OCI-LY1 (cell line): Measurements from ENCODE around the gene LRMDA.

Source experiments
- H2AFZ ChIP-seq: fragments of 200-600 bp; sonication (generic), shearing (Covaris generic); 2 replicates; pipeline ENCODE4 v1.6.0; 2014; ENCODE audit warnings: antibody characterized with exemption, mild to moderate bottlenecking, low read length
- H3F3A ChIP-seq: fragments of 200-600 bp; sonication (generic), shearing (Covaris generic); 2 replicates; pipeline ENCODE4 v1.6.0; 2014; ENCODE audit warnings: mild to moderate bottlenecking, antibody characterized with exemption, low read length, moderate library complexity; ENCODE audit not compliant: insufficient read depth
- H3K27ac ChIP-seq: fragments of 200-600 bp; sonication (generic); 2 replicates; pipeline ENCODE4 v1.5.1; 2014; ENCODE audit warnings: low read length, mixed run types, mild to moderate bottlenecking, low read depth; ENCODE audit not compliant: poor library complexity, severe bottlenecking
- H3K27me3 ChIP-seq: fragments of 200-600 bp; sonication (generic); 2 replicates; pipeline ENCODE4 v1.6.0; 2014; ENCODE audit warnings: antibody characterized with exemption, mild to moderate bottlenecking, low read length, moderate library complexity; ENCODE audit not compliant: insufficient read depth
- H3K36me3 ChIP-seq: fragments of 200-600 bp; sonication (generic); 2 replicates; pipeline ENCODE4 v1.6.1; 2014; ENCODE audit warnings: mild to moderate bottlenecking, antibody characterized with exemption, low read length, moderate library complexity, mixed read lengths; ENCODE audit not compliant: insufficient read depth
- H3K4me1 ChIP-seq: fragments of 200-600 bp; sonication (generic); 2 replicates; pipeline ENCODE4 v1.5.1; 2014; ENCODE audit warnings: mild to moderate bottlenecking, low read length, moderate library complexity; ENCODE audit not compliant: insufficient read depth, severe bottlenecking
- H3K4me2 ChIP-seq: fragments of 200-600 bp; sonication (generic), shearing (Covaris generic); 2 replicates; pipeline ENCODE4 v1.6.1; 2014; ENCODE audit warnings: low read length
- H3K4me3 ChIP-seq: fragments of 200-600 bp; sonication (generic); 2 replicates; pipeline ENCODE4 v1.5.1; 2014; ENCODE audit warnings: low read length, low read depth, mild to moderate bottlenecking, mixed read lengths; ENCODE audit not compliant: poor library complexity, severe bottlenecking
- H3K79me2 ChIP-seq: fragments of 200-600 bp; shearing (Covaris generic); 2 replicates; pipeline ENCODE4 v1.6.1; 2016; ENCODE audit warnings: mixed run types, low read length, mixed read lengths; ENCODE audit not compliant: insufficient read depth
- H3K9ac ChIP-seq: fragments of 200-600 bp; sonication (generic), shearing (Covaris generic); 2 replicates; pipeline ENCODE4 v1.6.1; 2014; ENCODE audit warnings: mild to moderate bottlenecking, low read length, mixed read lengths
- H3K9me2 ChIP-seq: fragments of 200-600 bp; sonication (generic), shearing (Covaris generic); 2 replicates; pipeline ENCODE4 v1.6.1; 2014; ENCODE audit warnings: low read depth, mild to moderate bottlenecking, low read length, mixed read lengths
- H3K9me3 ChIP-seq: fragments of 200-600 bp; shearing (Covaris generic); 2 replicates; pipeline ENCODE4 v1.6.1; 2014; ENCODE audit warnings: low read length, mixed read lengths
- H4K20me1 ChIP-seq: fragments of 200-600 bp; sonication (generic), shearing (Covaris generic); 2 replicates; pipeline ENCODE4 v1.6.0; 2016; ENCODE audit warnings: mild to moderate bottlenecking, low read length; ENCODE audit not compliant: insufficient read depth
- EZH2 ChIP-seq: fragments of 200-600 bp; sonication (generic), shearing (Covaris generic); IDR thresholded peaks from 2 replicates; pipeline ENCODE4 v1.8.0; 2017; ENCODE audit warnings: borderline replicate concordance, mixed run types, mild to moderate bottlenecking, antibody characterized with exemption, low read length, moderate library complexity, mixed read lengths
- TF ChIP-seq, protein P1 (sequence below): fragments of 200-600 bp; sonication (generic), shearing (Covaris generic); IDR thresholded peaks from 2 replicates; pipeline ENCODE4 v1.5.1; 2017; ENCODE audit warnings: mild to moderate bottlenecking, antibody characterized with exemption, low read length, moderate library complexity, mixed read lengths

The LRMDA gene

DNA sequence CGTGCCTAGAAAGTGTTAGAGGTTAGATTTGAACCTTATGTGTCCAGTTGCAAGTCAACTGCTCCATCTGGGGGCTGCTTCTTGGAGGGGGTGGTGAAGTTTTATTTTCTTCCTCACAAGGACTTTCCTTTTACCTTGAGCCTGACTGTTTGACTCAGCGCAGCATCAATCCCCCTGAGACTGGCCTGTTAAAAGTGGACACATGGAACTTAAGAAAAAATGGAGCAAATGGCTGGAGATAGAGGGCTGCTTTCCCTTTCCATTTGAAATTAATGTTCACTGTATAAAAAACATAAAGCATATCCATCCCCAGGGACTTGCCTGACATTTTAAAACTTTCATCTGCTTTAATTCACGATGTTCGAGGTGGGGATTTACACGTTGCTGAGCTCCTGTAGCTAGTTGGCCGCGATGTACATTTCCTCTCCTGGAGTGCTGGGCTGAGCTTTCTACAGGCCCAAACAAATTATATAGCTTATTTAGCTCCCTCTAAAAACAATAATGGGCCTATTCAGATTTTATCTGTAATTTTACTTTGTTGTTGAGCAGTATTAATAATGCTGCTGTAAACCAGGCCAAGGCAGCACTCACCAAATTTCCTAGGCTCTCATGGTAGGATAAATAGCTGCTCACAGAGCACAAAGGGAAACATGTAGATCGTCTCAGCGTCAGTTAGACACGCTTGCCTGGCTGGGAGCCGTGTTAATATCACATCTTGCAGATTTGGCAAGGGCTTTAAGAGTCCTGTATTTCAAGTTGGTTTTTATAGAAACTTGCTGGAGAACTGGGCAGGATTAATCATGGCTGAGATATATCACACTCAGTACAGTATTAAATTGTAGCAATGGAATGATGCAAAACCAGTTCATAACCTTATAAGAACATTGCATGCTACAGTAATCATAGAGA is 251.5 kb downstream of the LRMDA start:
- H3K4me2 ChIP-seq = no peak overlapping the region
- H2AFZ ChIP-seq = no peak overlapping the region
- H3K9ac ChIP-seq = no peak overlapping the region
- no peaks in the 10 kb centered on the region for H3K79me2 ChIP-seq
- H3K4me3 ChIP-seq = no peak overlapping the region
- no peaks in the 10 kb centered on the region for H3K27me3 ChIP-seq
- no peaks in the 10 kb centered on the region for H4K20me1 ChIP-seq
- no peaks in the 10 kb centered on the region for H3K9me2 ChIP-seq
- no peaks in the 10 kb centered on the region for H3K4me1 ChIP-seq
- H3K27ac ChIP-seq = no peak overlapping the region
- TF ChIP-seq, protein P1, sequence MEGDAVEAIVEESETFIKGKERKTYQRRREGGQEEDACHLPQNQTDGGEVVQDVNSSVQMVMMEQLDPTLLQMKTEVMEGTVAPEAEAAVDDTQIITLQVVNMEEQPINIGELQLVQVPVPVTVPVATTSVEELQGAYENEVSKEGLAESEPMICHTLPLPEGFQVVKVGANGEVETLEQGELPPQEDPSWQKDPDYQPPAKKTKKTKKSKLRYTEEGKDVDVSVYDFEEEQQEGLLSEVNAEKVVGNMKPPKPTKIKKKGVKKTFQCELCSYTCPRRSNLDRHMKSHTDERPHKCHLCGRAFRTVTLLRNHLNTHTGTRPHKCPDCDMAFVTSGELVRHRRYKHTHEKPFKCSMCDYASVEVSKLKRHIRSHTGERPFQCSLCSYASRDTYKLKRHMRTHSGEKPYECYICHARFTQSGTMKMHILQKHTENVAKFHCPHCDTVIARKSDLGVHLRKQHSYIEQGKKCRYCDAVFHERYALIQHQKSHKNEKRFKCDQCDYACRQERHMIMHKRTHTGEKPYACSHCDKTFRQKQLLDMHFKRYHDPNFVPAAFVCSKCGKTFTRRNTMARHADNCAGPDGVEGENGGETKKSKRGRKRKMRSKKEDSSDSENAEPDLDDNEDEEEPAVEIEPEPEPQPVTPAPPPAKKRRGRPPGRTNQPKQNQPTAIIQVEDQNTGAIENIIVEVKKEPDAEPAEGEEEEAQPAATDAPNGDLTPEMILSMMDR = no peak
- no peak for TF ChIP-seq EZH2
- H3K9me3 ChIP-seq = no peaks in the 10 kb centered on the region
- no peaks in the 10 kb centered on the region for H3F3A ChIP-seq
- H3K36me3 ChIP-seq = no peaks in the 10 kb centered on the region

DNA sequence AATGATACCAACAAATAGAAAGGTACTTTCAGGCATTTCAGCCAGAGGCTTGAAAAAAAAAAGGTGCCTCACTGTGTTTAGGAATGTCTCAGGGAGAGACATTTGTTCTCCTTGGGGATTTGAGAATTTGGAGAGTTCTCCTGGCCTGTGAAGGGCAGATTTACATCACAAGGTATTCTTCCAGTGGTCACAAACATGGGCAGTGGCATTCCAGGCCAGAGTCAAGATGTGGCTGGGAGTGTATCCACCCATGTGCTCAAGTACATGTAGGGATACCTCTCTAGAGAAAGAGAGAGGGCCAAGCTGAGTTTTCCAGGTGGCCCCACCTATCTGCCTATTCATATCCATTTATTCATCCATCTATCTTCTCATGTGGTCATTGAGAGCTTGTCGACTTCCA is 253.8 kb downstream of the LRMDA start:
- Histone ChIP-seq H3K4me1 (no peaks in the 10 kb centered on the region), H4K20me1 (no peaks in the 10 kb centered on the region), H3K27me3 (no peaks in the 10 kb centered on the region), H2AFZ (no peak overlapping the region), H3K9ac (no peak overlapping the region), H3K4me3 (no peak overlapping the region), H3K79me2 (no peaks in the 10 kb centered on the region), H3K9me3 (no peaks in the 10 kb centered on the region), H3F3A (no peaks in the 10 kb centered on the region), H3K4me2 (no peak overlapping the region), H3K36me3 (no peaks in the 10 kb centered on the region), H3K27ac (no peak overlapping the region), H3K9me2 (no peaks in the 10 kb centered on the region)
- TF ChIP-seq, protein P1 = no peak
- TF ChIP-seq EZH2 = no peak

- Histone ChIP-seq H4K20me1 (no peaks in the 10 kb centered on the region), H3K27ac (no peak overlapping the region), H3K9me2 (no peaks in the 10 kb centered on the region), H3K4me1 (no peaks in the 10 kb centered on the region), H3K9me3 (no peaks in the 10 kb centered on the region), H3K4me2 (no peak overlapping the region), H3K27me3 (no peaks in the 10 kb centered on the region; the same call in 1 of the 2 replicates), H3K4me3 (no peak overlapping the region), H3K79me2 (no peaks in the 10 kb centered on the region), H3K36me3 (no peaks in the 10 kb centered on the region), H2AFZ (no peak overlapping the region), H3K9ac (no peak overlapping the region), H3F3A (no peaks in the 10 kb centered on the region)
- TF ChIP-seq, protein P1 = no peak
- no peak for TF ChIP-seq EZH2
These were observed 257.3 kb downstream of the LRMDA start for GRCh38 chr10:75688506-75689300.
